HepG2 (cell line): ENCODE measurements around the gene HSP90AB1. TPM values are rescaled to one million over a fixed set of nuclear protein-coding genes. Genes with fewer than 3 reads are reported as not detected.

Experiments used
- ATF7 ChIP-seq, 2 experiments: fragments of 450-650 bp in 1 of 2; sonication (generic) in 1 of 2; formaldehyde crosslinking in 1 of 2; IDR thresholded peaks; 2 replicates each; pipeline versions ENCODE4 v1.4.0 to v1.6.1; 2016 to 2020; ENCODE audit warnings: antibody characterized with exemption in 1 of 2, mild to moderate bottlenecking in 1 of 2, missing genetic modification reagents in 1 of 2
- GATAD2A ChIP-seq: IDR thresholded peaks from 2 replicates; pipeline ENCODE4 v1.6.1; 2016
- GTF2F1 ChIP-seq: fragments of 150-350 bp; IDR thresholded peaks from 2 replicates; pipeline ENCODE4 v1.6.1; 2014; ENCODE audit warnings: low read length
- HIVEP1 ChIP-seq: sonication (generic); formaldehyde crosslinking; IDR thresholded peaks from 2 replicates; pipeline ENCODE4 v1.4.0; 2020; ENCODE audit warnings: mild to moderate bottlenecking, missing genetic modification reagents
- HNF4G ChIP-seq, 2 experiments: sonication (generic) in 1 of 2; formaldehyde crosslinking in 1 of 2; IDR thresholded peaks; 2 replicates each; pipeline versions ENCODE4 v1.4.0 to v1.6.1; 2011 to 2020; ENCODE audit warnings: borderline replicate concordance in 2 of 2, low read depth in 2 of 2, mild to moderate bottlenecking in 2 of 2, low read length in 1 of 2, missing genetic modification reagents in 1 of 2, moderate library complexity in 1 of 2
- JUN ChIP-seq: sonication (generic); formaldehyde crosslinking; IDR thresholded peaks from 2 replicates; pipeline ENCODE4 v1.4.0; 2020; ENCODE audit warnings: mild to moderate bottlenecking, missing genetic modification reagents
- MATR3 ChIP-seq: sonication (generic); formaldehyde crosslinking; IDR thresholded peaks from 2 replicates; pipeline ENCODE4 v1.4.0; 2020; ENCODE audit warnings: missing genetic modification reagents
- NCOA5 ChIP-seq: sonication (generic); formaldehyde crosslinking; IDR thresholded peaks from 2 replicates; pipeline ENCODE4 v1.4.0; 2020; ENCODE audit warnings: missing genetic modification reagents
- NCOR1 ChIP-seq: fragments of 200-600 bp; sonication (generic); IDR thresholded peaks from 2 replicates; pipeline ENCODE4 v1.7.0; 2017; ENCODE audit warnings: antibody characterized with exemption, low read length, borderline replicate concordance
- PTBP1 ChIP-seq: fragments of 200-400 bp; formaldehyde crosslinking; IDR thresholded peaks from 2 replicates; pipeline ENCODE4 v1.6.1; 2018; ENCODE audit warnings: low read length, low read depth; ENCODE audit not compliant: poor library complexity, severe bottlenecking
- RAD51 ChIP-seq: fragments of 450-650 bp; IDR thresholded peaks from 2 replicates; pipeline ENCODE4 v1.6.1; 2016; ENCODE audit warnings: borderline replicate concordance
- SMAD1 ChIP-seq: sonication (generic); formaldehyde crosslinking; IDR thresholded peaks from 2 replicates; pipeline ENCODE4 v1.4.0; 2020; ENCODE audit warnings: missing genetic modification reagents, low read depth, mild to moderate bottlenecking, borderline replicate concordance
- SMAD9 ChIP-seq: sonication (generic); formaldehyde crosslinking; IDR thresholded peaks from 2 replicates; pipeline ENCODE4 v1.5.1; 2020; ENCODE audit warnings: mild to moderate bottlenecking, missing genetic modification reagents
- TOPORS ChIP-seq: sonication (generic); formaldehyde crosslinking; IDR thresholded peaks from 2 replicates; pipeline ENCODE4 v1.8.0; 2023; ENCODE audit warnings: mild to moderate bottlenecking, missing genetic modification reagents
- WIZ ChIP-seq: sonication (generic); formaldehyde crosslinking; IDR thresholded peaks from 2 replicates; pipeline ENCODE4 v1.5.1; 2020; ENCODE audit warnings: mild to moderate bottlenecking, missing genetic modification reagents
- ZFY ChIP-seq: sonication (generic); formaldehyde crosslinking; IDR thresholded peaks from 2 replicates; pipeline ENCODE4 v1.4.0; 2020; ENCODE audit warnings: missing genetic modification reagents
- ZNF207 ChIP-seq: fragments of 450-650 bp; IDR thresholded peaks from 2 replicates; pipeline ENCODE4 v1.6.1; 2016; ENCODE audit warnings: antibody characterized with exemption, borderline replicate concordance
- polyA plus RNA-seq, 8 experiments: library from polyadenylated mRNA; depleted of rRNA in 3 of 8; stranded (reverse) in 7 of 8; unstranded in 1 of 8; fragments of >200 nt; fragmentation: Illumina TruSeq in 4 of 8; extraction: Trizol in 4 of 8; gene quantifications; 2 replicates each; pipeline versions ENCODE4 v1.2.1 to v1.2.3, GENCODE V29; 2011 to 2016; ENCODE audit warnings: low read depth in 4 of 8, missing spikeins in 1 of 8, mixed read lengths in 1 of 8; ENCODE audit not compliant: insufficient read depth in 1 of 8
- total RNA-seq, 5 experiments: library from RNA; depleted of rRNA; stranded (reverse); fragments of >200 nt; fragmentation: Illumina TruSeq; extraction: Trizol; gene quantifications; 2 replicates each; pipeline ENCODE4 v1.2.3, GENCODE V29; 2016; ENCODE audit warnings: low read depth in 1 of 5
- TF ChIP-seq, protein P1 (sequence below): sonication (generic); formaldehyde crosslinking; IDR thresholded peaks from 2 replicates; pipeline ENCODE4 v1.4.0; 2020; ENCODE audit warnings: missing genetic modification reagents
- TF ChIP-seq, protein P2 (sequence below): IDR thresholded peaks from 2 replicates; pipeline ENCODE4 v1.6.1; 2018; ENCODE audit warnings: missing genetic modification reagents, mild to moderate bottlenecking, missing compliant biosample characterization
- TF ChIP-seq, protein P3 (sequence below): sonication (generic); formaldehyde crosslinking; IDR thresholded peaks from 2 replicates; pipeline ENCODE4 v1.5.0; 2020; ENCODE audit warnings: mild to moderate bottlenecking, missing genetic modification reagents
- TF ChIP-seq, protein P4 (sequence below): IDR thresholded peaks from 2 replicates; pipeline ENCODE4 v1.6.1; 2016; ENCODE audit warnings: low read depth
- TF ChIP-seq, protein P5 (sequence below): IDR thresholded peaks from 2 replicates; pipeline ENCODE4 v1.6.1; 2016; ENCODE audit warnings: mild to moderate bottlenecking

The HSP90AB1 gene
- total and polyA plus RNA-seq, 2 of the 13 experiments (the other 11 are each of a cell fraction or from before 2014, with no cell fraction given), result 1,325 to 1,472 TPM

DNA sequence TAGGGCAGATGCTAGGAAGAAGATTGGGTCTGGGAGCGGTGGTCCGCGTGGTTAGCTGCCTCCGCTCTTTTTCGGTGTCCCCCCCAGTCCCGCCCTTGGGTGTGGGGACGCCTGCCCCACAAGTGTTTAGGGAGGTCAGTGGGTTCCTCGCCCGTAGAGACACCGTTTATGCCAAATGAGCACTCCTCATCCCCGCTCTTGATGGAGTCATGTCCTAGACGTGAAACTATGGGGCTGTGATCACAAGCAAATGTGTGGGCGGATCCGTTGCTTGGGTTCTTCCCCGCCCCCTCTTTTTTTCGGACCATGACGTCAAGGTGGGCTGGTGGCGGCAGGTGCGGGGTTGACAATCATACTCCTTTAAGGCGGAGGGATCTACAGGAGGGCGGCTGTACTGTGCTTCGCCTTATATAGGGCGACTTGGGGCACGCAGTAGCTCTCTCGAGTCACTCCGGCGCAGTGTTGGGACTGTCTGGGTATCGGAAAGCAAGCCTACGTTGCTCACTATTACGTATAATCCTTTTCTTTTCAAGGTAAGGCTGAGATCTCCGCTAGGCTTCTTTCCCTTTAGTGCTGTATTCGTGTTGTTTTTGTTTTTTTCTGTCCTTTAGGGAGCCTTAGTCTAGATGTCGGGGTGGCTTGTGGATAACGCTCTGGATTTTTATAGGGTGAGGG is at the start of gene HSP90AB1 (continued):
- no peak for TF ChIP-seq NCOA5 (CRISPR knock-in tag)
- no peak for TF ChIP-seq WIZ (CRISPR knock-in tag)
- TF ChIP-seq TOPORS (CRISPR knock-in tag), result peak; percentile 75; the same call in 1 of the 2 replicates
- 0 out of 2 replicates have a peak, but pooled peaks have one; percentile 22 for TF ChIP-seq ZNF207
- TF ChIP-seq, protein P1, sequence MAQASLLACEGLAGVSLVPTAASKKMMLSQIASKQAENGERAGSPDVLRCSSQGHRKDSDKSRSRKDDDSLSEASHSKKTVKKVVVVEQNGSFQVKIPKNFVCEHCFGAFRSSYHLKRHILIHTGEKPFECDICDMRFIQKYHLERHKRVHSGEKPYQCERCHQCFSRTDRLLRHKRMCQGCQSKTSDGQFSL (CRISPR knock-in tag), result no peak; the same call in 1 of the 2 replicates
- TF ChIP-seq, protein P2, sequence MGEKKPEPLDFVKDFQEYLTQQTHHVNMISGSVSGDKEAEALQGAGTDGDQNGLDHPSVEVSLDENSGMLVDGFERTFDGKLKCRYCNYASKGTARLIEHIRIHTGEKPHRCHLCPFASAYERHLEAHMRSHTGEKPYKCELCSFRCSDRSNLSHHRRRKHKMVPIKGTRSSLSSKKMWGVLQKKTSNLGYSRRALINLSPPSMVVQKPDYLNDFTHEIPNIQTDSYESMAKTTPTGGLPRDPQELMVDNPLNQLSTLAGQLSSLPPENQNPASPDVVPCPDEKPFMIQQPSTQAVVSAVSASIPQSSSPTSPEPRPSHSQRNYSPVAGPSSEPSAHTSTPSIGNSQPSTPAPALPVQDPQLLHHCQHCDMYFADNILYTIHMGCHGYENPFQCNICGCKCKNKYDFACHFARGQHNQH, result no peak; the same call in 1 of the 2 replicates
- TF ChIP-seq, protein P3, sequence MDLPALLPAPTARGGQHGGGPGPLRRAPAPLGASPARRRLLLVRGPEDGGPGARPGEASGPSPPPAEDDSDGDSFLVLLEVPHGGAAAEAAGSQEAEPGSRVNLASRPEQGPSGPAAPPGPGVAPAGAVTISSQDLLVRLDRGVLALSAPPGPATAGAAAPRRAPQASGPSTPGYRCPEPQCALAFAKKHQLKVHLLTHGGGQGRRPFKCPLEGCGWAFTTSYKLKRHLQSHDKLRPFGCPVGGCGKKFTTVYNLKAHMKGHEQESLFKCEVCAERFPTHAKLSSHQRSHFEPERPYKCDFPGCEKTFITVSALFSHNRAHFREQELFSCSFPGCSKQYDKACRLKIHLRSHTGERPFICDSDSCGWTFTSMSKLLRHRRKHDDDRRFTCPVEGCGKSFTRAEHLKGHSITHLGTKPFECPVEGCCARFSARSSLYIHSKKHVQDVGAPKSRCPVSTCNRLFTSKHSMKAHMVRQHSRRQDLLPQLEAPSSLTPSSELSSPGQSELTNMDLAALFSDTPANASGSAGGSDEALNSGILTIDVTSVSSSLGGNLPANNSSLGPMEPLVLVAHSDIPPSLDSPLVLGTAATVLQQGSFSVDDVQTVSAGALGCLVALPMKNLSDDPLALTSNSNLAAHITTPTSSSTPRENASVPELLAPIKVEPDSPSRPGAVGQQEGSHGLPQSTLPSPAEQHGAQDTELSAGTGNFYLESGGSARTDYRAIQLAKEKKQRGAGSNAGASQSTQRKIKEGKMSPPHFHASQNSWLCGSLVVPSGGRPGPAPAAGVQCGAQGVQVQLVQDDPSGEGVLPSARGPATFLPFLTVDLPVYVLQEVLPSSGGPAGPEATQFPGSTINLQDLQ (CRISPR knock-in tag), result peak; percentile 8; the same call in 1 of the 2 replicates
- TF ChIP-seq HIVEP1 (CRISPR knock-in tag), result 0 out of 2 replicates have a peak, but pooled peaks have one; percentile 4
- peak; percentile 47 for TF ChIP-seq HNF4G (IDR thresholded peaks at IDR 0.05; ENCODE audit: borderline replicate concordance, low read depth, low read length)
- no peak for TF ChIP-seq HNF4G (CRISPR knock-in tag; IDR thresholded peaks at IDR 0.05; ENCODE audit: borderline replicate concordance, low read depth)
- no peak; the same call in 1 of the 2 replicates for TF ChIP-seq JUN
- TF ChIP-seq RAD51, result no peak
- TF ChIP-seq MATR3, result no peak
- no peak; the same call in 1 of the 2 replicates for TF ChIP-seq SMAD1 (CRISPR knock-in tag)
- TF ChIP-seq NCOR1, result peak; percentile 44; the same call in 1 of the 2 replicates
- peak; percentile 57; the same call in 1 of the 2 replicates for TF ChIP-seq ZFY
- TF ChIP-seq, protein P4, sequence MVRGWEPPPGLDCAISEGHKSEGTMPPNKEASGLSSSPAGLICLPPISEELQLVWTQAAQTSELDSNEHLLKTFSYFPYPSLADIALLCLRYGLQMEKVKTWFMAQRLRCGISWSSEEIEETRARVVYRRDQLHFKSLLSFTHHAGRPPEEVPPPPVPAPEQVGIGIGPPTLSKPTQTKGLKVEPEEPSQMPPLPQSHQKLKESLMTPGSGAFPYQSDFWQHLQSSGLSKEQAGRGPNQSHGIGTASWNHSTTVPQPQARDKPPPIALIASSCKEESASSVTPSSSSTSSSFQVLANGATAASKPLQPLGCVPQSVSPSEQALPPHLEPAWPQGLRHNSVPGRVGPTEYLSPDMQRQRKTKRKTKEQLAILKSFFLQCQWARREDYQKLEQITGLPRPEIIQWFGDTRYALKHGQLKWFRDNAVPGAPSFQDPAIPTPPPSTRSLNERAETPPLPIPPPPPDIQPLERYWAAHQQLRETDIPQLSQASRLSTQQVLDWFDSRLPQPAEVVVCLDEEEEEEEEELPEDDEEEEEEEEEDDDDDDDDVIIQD, result peak; percentile 85; the same call in 1 of the 2 replicates
- peak; percentile 87 for TF ChIP-seq ATF7 (IDR thresholded peaks at IDR 0.05)
- peak; percentile 98 for TF ChIP-seq ATF7 (CRISPR knock-in tag; IDR thresholded peaks at IDR 0.05)
- TF ChIP-seq, protein P5, sequence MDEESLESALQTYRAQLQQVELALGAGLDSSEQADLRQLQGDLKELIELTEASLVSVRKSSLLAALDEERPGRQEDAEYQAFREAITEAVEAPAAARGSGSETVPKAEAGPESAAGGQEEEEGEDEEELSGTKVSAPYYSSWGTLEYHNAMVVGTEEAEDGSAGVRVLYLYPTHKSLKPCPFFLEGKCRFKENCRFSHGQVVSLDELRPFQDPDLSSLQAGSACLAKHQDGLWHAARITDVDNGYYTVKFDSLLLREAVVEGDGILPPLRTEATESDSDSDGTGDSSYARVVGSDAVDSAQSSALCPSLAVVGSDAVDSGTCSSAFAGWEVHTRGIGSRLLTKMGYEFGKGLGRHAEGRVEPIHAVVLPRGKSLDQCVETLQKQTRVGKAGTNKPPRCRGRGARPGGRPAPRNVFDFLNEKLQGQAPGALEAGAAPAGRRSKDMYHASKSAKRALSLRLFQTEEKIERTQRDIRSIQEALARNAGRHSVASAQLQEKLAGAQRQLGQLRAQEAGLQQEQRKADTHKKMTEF (CRISPR knock-in tag), result peak; percentile 22; the same call in 1 of the 2 replicates
- peak; percentile 52 for TF ChIP-seq PTBP1
- peak; percentile 98 for TF ChIP-seq GTF2F1
- TF ChIP-seq GATAD2A, result peak; percentile 66; the same call in 1 of the 2 replicates
- TF ChIP-seq SMAD9, result peak; percentile 27; the same call in 1 of the 2 replicates
